ENCODE results near the gene TMEM253. TPM values are rescaled to one million over a fixed set of nuclear protein-coding genes. Genes with fewer than 3 reads are reported as not detected.

Gene TMEM253
- total RNA-seq, 1 experiment from 2014 or later = 0.49 TPM

DNA sequence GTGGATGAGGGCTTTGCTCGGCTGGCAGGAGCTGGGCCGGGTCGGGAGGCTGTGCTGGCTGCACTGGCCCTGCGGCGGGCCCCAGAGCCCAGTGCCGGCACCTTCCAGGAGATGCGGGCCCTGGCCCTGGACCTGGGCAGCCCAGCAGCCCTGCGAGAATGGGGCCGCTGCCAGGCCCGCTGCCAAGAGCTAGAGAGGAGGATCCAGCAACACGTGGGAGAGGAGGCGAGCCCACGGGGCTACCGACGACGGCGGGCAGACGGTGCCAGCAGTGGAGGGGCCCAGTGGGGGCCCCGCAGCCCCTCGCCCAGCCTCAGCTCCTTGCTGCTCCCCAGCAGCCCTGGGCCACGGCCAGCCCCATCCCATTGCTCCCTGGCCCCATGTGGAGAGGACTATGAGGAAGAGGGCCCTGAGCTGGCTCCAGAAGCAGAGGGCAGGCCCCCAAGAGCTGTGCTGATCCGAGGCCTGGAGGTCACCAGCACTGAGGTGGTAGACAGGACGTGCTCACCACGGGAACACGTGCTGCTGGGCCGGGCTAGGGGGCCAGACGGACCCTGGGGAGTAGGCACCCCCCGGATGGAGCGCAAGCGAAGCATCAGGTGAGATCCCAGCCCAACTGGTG lies 19.2 kb upstream of the TMEM253 start:
- POLR2A ChIA-PET (ENCODE audit: low non-redundant PET) = no interaction called here
- Histone ChIP-seq H3K27me3 (replicated peaks; ENCODE audit: insufficient read depth, low read depth, low read length, poor library complexity) (no peaks in the 10 kb centered on the region), H3K27ac (ENCODE audit: low read depth, low read length, poor library complexity, severe bottlenecking) (no peak overlapping the region), H3K4me3 (ENCODE audit: low read depth, low read length, poor library complexity, severe bottlenecking) (no peak overlapping the region), H3K9me3 (ENCODE audit: low read depth, low read length, poor library complexity, severe bottlenecking) (no peaks in the 10 kb centered on the region), H3K36me3 (ENCODE audit: insufficient read depth, low read length, poor library complexity, severe bottlenecking) (peaks cover 91% of the 10 kb centered on the region), H3K4me1 (ENCODE audit: insufficient read depth, low read length, poor library complexity, severe bottlenecking) (no peaks in the 10 kb centered on the region)
- no TSS peak for BruUV-seq (replicated peaks)
- intact Hi-C loops (cut with micrococcal nuclease; ENCODE audit: unreplicated experiment) = no loop called here
- CTCF ChIA-PET = no interaction called here
- DNase-seq (ENCODE audit: low spot score) = no peak
- TF ChIP-seq EZH2 (IDR thresholded peaks at IDR 0.05; ENCODE audit: borderline replicate concordance, low read depth, low read length, poor library complexity, severe bottlenecking) (no peak), CTCF (conservative IDR thresholded peaks at IDR 0.05; ENCODE audit: low read depth, low read length) (no peak)

DNA sequence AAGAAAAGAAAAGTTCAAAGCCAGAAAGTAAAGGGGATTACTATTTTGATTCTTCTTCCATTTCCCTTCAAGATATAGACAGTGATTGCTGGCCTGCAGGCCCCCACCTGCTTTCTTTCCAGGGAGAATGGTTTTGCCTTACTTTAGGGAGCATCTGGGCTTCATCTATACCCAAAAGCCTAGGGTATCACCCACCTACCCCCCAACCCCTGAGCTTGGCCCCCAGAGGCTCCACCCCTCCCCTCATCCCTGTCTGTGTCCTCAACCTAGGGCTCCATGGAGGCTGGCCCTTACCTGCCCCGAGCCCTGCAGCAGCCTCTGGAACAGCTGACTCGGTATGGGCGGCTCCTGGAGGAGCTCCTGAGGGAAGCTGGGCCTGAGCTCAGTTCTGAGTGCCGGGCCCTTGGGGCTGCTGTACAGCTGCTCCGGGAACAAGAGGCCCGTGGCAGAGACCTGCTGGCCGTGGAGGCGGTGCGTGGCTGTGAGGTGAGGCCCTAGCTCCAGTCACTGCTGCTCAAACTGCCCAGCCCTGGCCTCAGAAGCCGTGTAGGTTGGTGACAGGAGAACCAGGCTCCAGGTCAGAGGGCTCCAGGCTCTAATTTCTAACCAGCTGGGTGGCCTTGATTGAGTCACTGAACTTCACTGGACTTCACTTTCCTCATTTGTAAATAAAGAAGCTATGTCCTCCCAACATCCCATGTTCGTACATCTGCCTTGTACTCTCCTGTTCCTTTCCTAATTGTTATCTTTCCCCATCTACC lies 17.1 kb upstream of the TMEM253 start:
- no peak for DNase-seq (ENCODE audit: low spot score)
- no peaks in the 10 kb centered on the region for H3K4me1 ChIP-seq (ENCODE audit: insufficient read depth, low read length, poor library complexity, severe bottlenecking)
- H3K9me3 ChIP-seq (ENCODE audit: low read depth, low read length, poor library complexity, severe bottlenecking) = no peaks in the 10 kb centered on the region
- ChIA-PET POLR2A (ENCODE audit: low non-redundant PET) (no interaction called here), CTCF (interaction anchor here (0.9 kb wide), 1 partner anchor 15 kb away, joined by 5 read pairs; no protein-coding TSS in a partner anchor)
- H3K4me3 ChIP-seq (ENCODE audit: low read depth, low read length, poor library complexity, severe bottlenecking) = no peak overlapping the region
- no peak for TF ChIP-seq EZH2 (IDR thresholded peaks at IDR 0.05; ENCODE audit: borderline replicate concordance, low read depth, low read length, poor library complexity, severe bottlenecking)
- no peak for TF ChIP-seq CTCF (conservative IDR thresholded peaks at IDR 0.05; ENCODE audit: low read depth, low read length)
- BruUV-seq (replicated peaks) = no TSS peak
- H3K27ac ChIP-seq (ENCODE audit: low read depth, low read length, poor library complexity, severe bottlenecking) = no peak overlapping the region
- intact Hi-C loops (cut with micrococcal nuclease; ENCODE audit: unreplicated experiment) = no loop called here
- no peaks in the 10 kb centered on the region for H3K27me3 ChIP-seq (replicated peaks; ENCODE audit: insufficient read depth, low read depth, low read length, poor library complexity)
- H3K36me3 ChIP-seq (ENCODE audit: insufficient read depth, low read length, poor library complexity, severe bottlenecking) = peaks cover 88% of the 10 kb centered on the region

GRCh38 chr14:21084396-21084795 lies 16.5 kb upstream of the TMEM253 start:
- Histone ChIP-seq H3K9me3 (ENCODE audit: low read depth, low read length, poor library complexity, severe bottlenecking) (no peaks in the 10 kb centered on the region), H3K4me3 (ENCODE audit: low read depth, low read length, poor library complexity, severe bottlenecking) (no peak overlapping the region), H3K36me3 (ENCODE audit: insufficient read depth, low read length, poor library complexity, severe bottlenecking) (peaks cover 90% of the 10 kb centered on the region), H3K4me1 (ENCODE audit: insufficient read depth, low read length, poor library complexity, severe bottlenecking) (no peaks in the 10 kb centered on the region), H3K27me3 (replicated peaks; ENCODE audit: insufficient read depth, low read depth, low read length, poor library complexity) (no peaks in the 10 kb centered on the region), H3K27ac (ENCODE audit: low read depth, low read length, poor library complexity, severe bottlenecking) (no peak overlapping the region)
- ChIA-PET POLR2A (ENCODE audit: low non-redundant PET) (no interaction called here), CTCF (interaction anchor here (0.9 kb wide), 1 partner anchor 16 kb away, joined by 5 read pairs; no protein-coding TSS in a partner anchor)
- intact Hi-C loops (cut with micrococcal nuclease; ENCODE audit: unreplicated experiment) = no loop called here
- no peak for DNase-seq (ENCODE audit: low spot score)
- no peak for TF ChIP-seq EZH2 (IDR thresholded peaks at IDR 0.05; ENCODE audit: borderline replicate concordance, low read depth, low read length, poor library complexity, severe bottlenecking)
- no peak for TF ChIP-seq CTCF (conservative IDR thresholded peaks at IDR 0.05; ENCODE audit: low read depth, low read length)
- no TSS peak for BruUV-seq (replicated peaks)

All from A673 (cell line).